Loucy (cell line): ENCODE measurements around the gene SLC17A9.

Source experiments
- H2AFZ ChIP-seq: fragments of 200-600 bp; sonication (generic); 2 replicates; pipeline ENCODE4 v1.6.0; 2016; ENCODE audit warnings: antibody characterized with exemption, mild to moderate bottlenecking, low read length, moderate library complexity
- H3F3A ChIP-seq: fragments of 200-600 bp; 2 replicates; pipeline ENCODE4 v1.6.0; 2016; ENCODE audit warnings: antibody characterized with exemption, low read depth, mild to moderate bottlenecking
- H3K27me3 ChIP-seq: fragments of 200-600 bp; sonication (generic); 2 replicates; pipeline ENCODE4 v1.6.1; 2014; ENCODE audit warnings: low read length, mild to moderate bottlenecking; ENCODE audit not compliant: insufficient read depth, poor library complexity, severe bottlenecking
- H3K36me3 ChIP-seq: fragments of 200-600 bp; sonication (generic); 2 replicates; pipeline ENCODE4 v1.6.1; 2016; ENCODE audit warnings: low read length; ENCODE audit not compliant: insufficient read depth
- H3K4me1 ChIP-seq: fragments of 200-600 bp; sonication (generic); 2 replicates; pipeline ENCODE4 v1.5.1; 2014; ENCODE audit warnings: low read length, mild to moderate bottlenecking; ENCODE audit not compliant: insufficient read depth, poor library complexity, severe bottlenecking
- H3K4me2 ChIP-seq: fragments of 200-600 bp; sonication (generic); 2 replicates; pipeline ENCODE4 v1.6.0; 2014; ENCODE audit warnings: antibody characterized with exemption, low read length, low read depth, mild to moderate bottlenecking; ENCODE audit not compliant: poor library complexity, severe bottlenecking
- H3K4me3 ChIP-seq: fragments of 200-600 bp; sonication (generic); 2 replicates; pipeline ENCODE4 v1.5.1; 2014; ENCODE audit warnings: low read length, mild to moderate bottlenecking, mixed read lengths; ENCODE audit not compliant: poor library complexity, severe bottlenecking
- H3K79me2 ChIP-seq: fragments of 200-600 bp; sonication (generic); 2 replicates; pipeline ENCODE4 v1.6.1; 2014; ENCODE audit warnings: low read length; ENCODE audit not compliant: insufficient read depth
- H3K9ac ChIP-seq: fragments of 200-600 bp; sonication (generic); 2 replicates; pipeline ENCODE4 v1.6.0; 2014; ENCODE audit warnings: mild to moderate bottlenecking, low read depth, low read length, moderate library complexity; ENCODE audit not compliant: poor library complexity, severe bottlenecking
- H3K9me2 ChIP-seq: fragments of 200-600 bp; sonication (generic); replicated peaks from 2 replicates; pipeline ENCODE4 v1.6.1; 2016; ENCODE audit warnings: low read depth, low read length, mixed read lengths
- H3K9me3 ChIP-seq: fragments of 200-600 bp; sonication (generic); 2 replicates; pipeline ENCODE4 v1.6.1; 2014; ENCODE audit warnings: mild to moderate bottlenecking, antibody characterized with exemption, low read length, low read depth; ENCODE audit not compliant: insufficient read depth
- H4K20me1 ChIP-seq: fragments of 200-600 bp; sonication (generic); 2 replicates; pipeline ENCODE4 v1.6.0; 2014; ENCODE audit warnings: antibody characterized with exemption, low read length, mild to moderate bottlenecking; ENCODE audit not compliant: insufficient read depth, poor library complexity, severe bottlenecking
- EZH2phosphoT487 ChIP-seq: fragments of 200-600 bp; IDR thresholded peaks from 2 replicates; pipeline ENCODE4 v1.6.1; 2018; ENCODE audit warnings: antibody characterized with exemption, mild to moderate bottlenecking, moderate library complexity, borderline replicate concordance
- TF ChIP-seq, protein P1 (sequence below): fragments of 200-600 bp; sonication (generic); conservative IDR thresholded peaks from 2 replicates; pipeline ENCODE4 v1.5.1; 2014; ENCODE audit warnings: mild to moderate bottlenecking, antibody characterized with exemption, low read length

The SLC17A9 gene

GRCh38 chr20:62914970-62915457 is 37.5 kb upstream of the SLC17A9 start:
- Histone ChIP-seq H3K9ac (no peak overlapping the region), H3K4me2 (peak overlapping the region; percentile 64), H3K4me3 (peak overlapping the region; percentile 33), H3K9me3 (no peaks in the 10 kb centered on the region), H3F3A (no peaks in the 10 kb centered on the region), H3K9me2 (no peaks in the 10 kb centered on the region), H3K79me2 (peaks cover 100% of the 10 kb centered on the region), H4K20me1 (peaks cover 98% of the 10 kb centered on the region), H2AFZ (no peak overlapping the region), H3K27me3 (no peaks in the 10 kb centered on the region), H3K4me1 (peaks cover 43% of the 10 kb centered on the region), H3K36me3 (peaks cover 36% of the 10 kb centered on the region; the same call in 1 of the 2 replicates)
- TF ChIP-seq, protein P1, sequence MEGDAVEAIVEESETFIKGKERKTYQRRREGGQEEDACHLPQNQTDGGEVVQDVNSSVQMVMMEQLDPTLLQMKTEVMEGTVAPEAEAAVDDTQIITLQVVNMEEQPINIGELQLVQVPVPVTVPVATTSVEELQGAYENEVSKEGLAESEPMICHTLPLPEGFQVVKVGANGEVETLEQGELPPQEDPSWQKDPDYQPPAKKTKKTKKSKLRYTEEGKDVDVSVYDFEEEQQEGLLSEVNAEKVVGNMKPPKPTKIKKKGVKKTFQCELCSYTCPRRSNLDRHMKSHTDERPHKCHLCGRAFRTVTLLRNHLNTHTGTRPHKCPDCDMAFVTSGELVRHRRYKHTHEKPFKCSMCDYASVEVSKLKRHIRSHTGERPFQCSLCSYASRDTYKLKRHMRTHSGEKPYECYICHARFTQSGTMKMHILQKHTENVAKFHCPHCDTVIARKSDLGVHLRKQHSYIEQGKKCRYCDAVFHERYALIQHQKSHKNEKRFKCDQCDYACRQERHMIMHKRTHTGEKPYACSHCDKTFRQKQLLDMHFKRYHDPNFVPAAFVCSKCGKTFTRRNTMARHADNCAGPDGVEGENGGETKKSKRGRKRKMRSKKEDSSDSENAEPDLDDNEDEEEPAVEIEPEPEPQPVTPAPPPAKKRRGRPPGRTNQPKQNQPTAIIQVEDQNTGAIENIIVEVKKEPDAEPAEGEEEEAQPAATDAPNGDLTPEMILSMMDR, result no peak
- no peak for TF ChIP-seq EZH2phosphoT487

DNA sequence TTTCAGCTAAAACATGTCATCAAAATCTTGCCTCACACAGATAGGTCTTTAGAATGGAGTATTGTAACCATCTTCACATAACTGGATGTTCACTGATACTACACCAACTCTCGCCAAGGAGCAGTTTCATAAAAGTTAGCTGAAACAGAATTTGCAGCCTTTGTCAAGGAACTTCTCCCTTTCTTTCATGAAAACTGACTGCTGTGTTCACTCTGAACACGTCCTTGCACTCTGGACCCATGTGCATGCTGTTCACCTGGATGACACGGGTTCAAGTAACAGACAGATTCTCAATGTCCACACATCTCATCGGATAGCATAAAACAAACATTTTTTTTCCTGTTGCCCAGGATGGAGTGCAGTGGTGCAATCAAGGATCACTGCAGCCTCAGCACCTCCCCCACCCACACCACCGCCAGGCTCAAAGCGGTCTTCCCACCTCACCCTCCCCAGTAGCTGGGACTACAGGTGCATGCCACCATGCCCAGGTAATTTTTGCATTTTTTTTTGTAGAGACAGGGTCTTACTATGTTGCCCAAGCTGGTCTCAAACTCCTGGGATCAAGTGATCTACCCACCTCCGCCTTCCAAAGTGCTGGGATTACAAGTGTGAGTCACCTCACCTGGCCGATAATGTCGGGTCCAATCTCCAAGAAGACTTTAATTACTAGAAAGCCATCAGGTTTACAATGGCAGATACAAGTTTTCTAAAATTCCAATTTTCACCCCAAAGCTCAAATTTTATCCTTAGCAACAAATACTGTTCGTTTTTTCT is 35.6 kb upstream of the SLC17A9 start:
- Histone ChIP-seq H4K20me1 (peaks cover 96% of the 10 kb centered on the region), H3K9me2 (no peaks in the 10 kb centered on the region), H3K4me1 (peaks cover 50% of the 10 kb centered on the region), H3K9me3 (no peaks in the 10 kb centered on the region), H3F3A (no peaks in the 10 kb centered on the region), H3K9ac (no peak overlapping the region), H3K4me2 (peak overlapping the region; percentile 69), H2AFZ (no peak overlapping the region), H3K4me3 (no peak overlapping the region), H3K79me2 (peaks cover 100% of the 10 kb centered on the region), H3K36me3 (peaks cover 17% of the 10 kb centered on the region; the same call in 1 of the 2 replicates), H3K27me3 (no peaks in the 10 kb centered on the region)
- TF ChIP-seq EZH2phosphoT487, result no peak
- TF ChIP-seq, protein P1, result no peak

GRCh38 chr20:62917720-62918119 is 34.8 kb upstream of the SLC17A9 start:
- Histone ChIP-seq H3K4me1 (peaks cover 55% of the 10 kb centered on the region), H3K79me2 (peaks cover 100% of the 10 kb centered on the region), H4K20me1 (peaks cover 96% of the 10 kb centered on the region), H3K9ac (no peak overlapping the region), H2AFZ (no peak overlapping the region), H3K36me3 (peaks cover 10% of the 10 kb centered on the region; the same call in 1 of the 2 replicates), H3K27me3 (no peaks in the 10 kb centered on the region), H3K4me3 (peak overlapping the region; percentile 61), H3K4me2 (peak overlapping the region; percentile 69), H3K9me3 (no peaks in the 10 kb centered on the region), H3K9me2 (no peaks in the 10 kb centered on the region), H3F3A (no peaks in the 10 kb centered on the region)
- no peak for TF ChIP-seq EZH2phosphoT487
- TF ChIP-seq, protein P1, result no peak
